ENCODE measurements around the gene DHRS12. TPM values are rescaled to one million over a fixed set of nuclear protein-coding genes. Genes with fewer than 3 reads are reported as not detected.

DHRS12 gene
- total RNA-seq, 1 donor from 2014 or later = 11.3 TPM

GRCh38 chr13:51811920-51812451 is 8.0 kb upstream of the DHRS12 start:
- H3K9me3 Mint-ChIP-seq = no peaks in the 10 kb centered on the region
- DNase-seq (ENCODE audit: extremely low spot score, unreplicated experiment) = no peak
- no peak overlapping the region for H3K27ac Mint-ChIP-seq
- H3K36me3 Mint-ChIP-seq = no peaks in the 10 kb centered on the region
- H3K27me3 Mint-ChIP-seq = no peaks in the 10 kb centered on the region
- H3K4me3 Mint-ChIP-seq = no peak overlapping the region
- TF ChIP-seq, protein P1, sequence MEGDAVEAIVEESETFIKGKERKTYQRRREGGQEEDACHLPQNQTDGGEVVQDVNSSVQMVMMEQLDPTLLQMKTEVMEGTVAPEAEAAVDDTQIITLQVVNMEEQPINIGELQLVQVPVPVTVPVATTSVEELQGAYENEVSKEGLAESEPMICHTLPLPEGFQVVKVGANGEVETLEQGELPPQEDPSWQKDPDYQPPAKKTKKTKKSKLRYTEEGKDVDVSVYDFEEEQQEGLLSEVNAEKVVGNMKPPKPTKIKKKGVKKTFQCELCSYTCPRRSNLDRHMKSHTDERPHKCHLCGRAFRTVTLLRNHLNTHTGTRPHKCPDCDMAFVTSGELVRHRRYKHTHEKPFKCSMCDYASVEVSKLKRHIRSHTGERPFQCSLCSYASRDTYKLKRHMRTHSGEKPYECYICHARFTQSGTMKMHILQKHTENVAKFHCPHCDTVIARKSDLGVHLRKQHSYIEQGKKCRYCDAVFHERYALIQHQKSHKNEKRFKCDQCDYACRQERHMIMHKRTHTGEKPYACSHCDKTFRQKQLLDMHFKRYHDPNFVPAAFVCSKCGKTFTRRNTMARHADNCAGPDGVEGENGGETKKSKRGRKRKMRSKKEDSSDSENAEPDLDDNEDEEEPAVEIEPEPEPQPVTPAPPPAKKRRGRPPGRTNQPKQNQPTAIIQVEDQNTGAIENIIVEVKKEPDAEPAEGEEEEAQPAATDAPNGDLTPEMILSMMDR (conservative IDR thresholded peaks at IDR 0.05) = no peak
- peaks cover 6% of the 10 kb centered on the region for H3K4me1 Mint-ChIP-seq (ENCODE audit: unreplicated experiment)

DNA sequence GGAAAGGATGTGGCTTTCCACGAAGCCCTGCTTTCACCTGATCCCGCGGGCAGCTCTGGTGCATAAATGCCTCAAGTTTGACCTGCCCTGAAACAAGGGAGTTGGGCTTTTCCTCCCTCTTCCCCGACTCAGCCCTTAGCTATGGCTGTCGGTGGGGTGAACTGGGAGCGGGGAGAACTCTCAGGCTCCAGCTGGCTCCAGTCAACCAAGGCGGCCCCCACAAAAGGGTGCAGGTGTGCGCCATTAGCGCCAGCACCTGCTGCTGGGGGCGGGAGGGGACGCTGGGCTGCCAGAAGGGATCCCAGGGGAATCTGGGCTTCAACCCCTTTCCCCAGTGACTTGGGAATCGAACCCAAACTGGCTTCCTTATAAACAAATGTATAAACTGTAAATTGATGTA is 7.1 kb upstream of the DHRS12 start:
- no peaks in the 10 kb centered on the region for H3K36me3 Mint-ChIP-seq
- peaks cover 6% of the 10 kb centered on the region for H3K4me1 Mint-ChIP-seq (ENCODE audit: unreplicated experiment)
- no peak overlapping the region for H3K4me3 Mint-ChIP-seq
- no peak overlapping the region for H3K27ac Mint-ChIP-seq
- H3K9me3 Mint-ChIP-seq = no peaks in the 10 kb centered on the region
- TF ChIP-seq, protein P1 (conservative IDR thresholded peaks at IDR 0.05) = no peak
- no peaks in the 10 kb centered on the region for H3K27me3 Mint-ChIP-seq
- DNase-seq (ENCODE audit: extremely low spot score, unreplicated experiment) = no peak

- H3K9me3 Mint-ChIP-seq = no peaks in the 10 kb centered on the region
- TF ChIP-seq, protein P1 (conservative IDR thresholded peaks at IDR 0.05) = no peak
- no peak overlapping the region for H3K4me3 Mint-ChIP-seq
- H3K4me1 Mint-ChIP-seq (ENCODE audit: unreplicated experiment) = peaks cover 12% of the 10 kb centered on the region
- DNase-seq (ENCODE audit: extremely low spot score, unreplicated experiment) = no peak
- H3K27ac Mint-ChIP-seq = no peak overlapping the region
- no peaks in the 10 kb centered on the region for H3K36me3 Mint-ChIP-seq
- no peaks in the 10 kb centered on the region for H3K27me3 Mint-ChIP-seq
Measured at GRCh38 chr13:51808811-51809210, 4.8 kb upstream of the DHRS12 start.

- H3K9me3 Mint-ChIP-seq = no peaks in the 10 kb centered on the region
- no peaks in the 10 kb centered on the region for H3K27me3 Mint-ChIP-seq
- H3K4me3 Mint-ChIP-seq = no peak overlapping the region
- TF ChIP-seq, protein P1 (conservative IDR thresholded peaks at IDR 0.05) = no peak
- peak overlapping the region; percentile 50 for H3K27ac Mint-ChIP-seq
- peaks cover 22% of the 10 kb centered on the region for H3K4me1 Mint-ChIP-seq (ENCODE audit: unreplicated experiment)
- H3K36me3 Mint-ChIP-seq = no peaks in the 10 kb centered on the region
- no peak for DNase-seq (ENCODE audit: extremely low spot score, unreplicated experiment)
Measured at GRCh38 chr13:51807041-51807440, 3.1 kb upstream of the DHRS12 start.

DNA sequence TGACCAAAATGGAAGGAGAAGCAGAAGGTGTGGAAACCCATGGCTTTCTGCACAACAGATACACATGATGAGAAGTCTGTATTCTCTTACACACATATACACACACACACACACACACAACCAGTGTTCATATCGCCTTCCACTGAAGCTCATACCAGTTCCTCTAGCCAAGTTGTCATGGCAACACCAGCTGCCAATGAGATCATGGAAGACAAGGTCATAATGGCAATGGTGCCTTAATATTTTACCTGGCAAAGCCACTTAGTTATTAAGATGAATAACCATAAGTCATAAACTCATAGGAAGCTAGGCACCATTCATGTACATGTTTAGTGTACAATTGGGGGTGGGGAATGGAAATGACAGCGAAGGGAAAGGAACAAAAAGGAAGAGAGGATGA is 2.6 kb upstream of the DHRS12 start:
- H3K36me3 Mint-ChIP-seq = no peaks in the 10 kb centered on the region
- H3K4me3 Mint-ChIP-seq = peak overlapping the region; percentile 3
- no peaks in the 10 kb centered on the region for H3K27me3 Mint-ChIP-seq
- DNase-seq (ENCODE audit: extremely low spot score, unreplicated experiment) = no peak
- TF ChIP-seq, protein P1 (conservative IDR thresholded peaks at IDR 0.05) = no peak
- H3K9me3 Mint-ChIP-seq = no peaks in the 10 kb centered on the region
- peak overlapping the region; percentile 13 for H3K27ac Mint-ChIP-seq
- peaks cover 27% of the 10 kb centered on the region for H3K4me1 Mint-ChIP-seq (ENCODE audit: unreplicated experiment)

GRCh38 chr13:51805925-51806324 is 2.0 kb upstream of the DHRS12 start:
- Mint-ChIP-seq H3K27me3 (no peaks in the 10 kb centered on the region), H3K4me3 (peak overlapping the region; percentile 89), H3K36me3 (no peaks in the 10 kb centered on the region), H3K9me3 (no peaks in the 10 kb centered on the region), H3K27ac (peak overlapping the region; percentile 89), H3K4me1 (ENCODE audit: unreplicated experiment) (peaks cover 30% of the 10 kb centered on the region)
- TF ChIP-seq, protein P1 (conservative IDR thresholded peaks at IDR 0.05) = no peak
- DNase-seq (ENCODE audit: extremely low spot score, unreplicated experiment) = no peak
